A673 (cell line): ENCODE data around the gene CSTPP1. TPM values are rescaled to one million over a fixed set of nuclear protein-coding genes. Genes with fewer than 3 reads are reported as not detected.

Experiments used
- BruUV-seq: library from RNA; stranded (reverse); fragments of 400-500 nt; replicated peaks from 2 replicates; lab custom pipeline; 2021; lab: Mats Ljungman, UMichigan
- CTCF ChIA-PET: fragments of 300-600 bp; sonication (Branson Sonifier 250); formaldehyde crosslinking; loops from one replicate; lab custom pipeline; 2022; ENCODE audit warnings: antibody characterized with exemption; lab: Charles Lee
- POLR2A ChIA-PET: fragments of 300-600 bp; sonication (Branson Sonifier 250); formaldehyde crosslinking; loops from one replicate; lab custom pipeline; 2022; ENCODE audit warnings: antibody characterized with exemption; ENCODE audit not compliant: low non-redundant PET; lab: Charles Lee
- DNase-seq: peaks from one replicate; pipeline ENCODE4 v3.0.0-alpha.2; 2015; ENCODE audit warnings: low spot score
- H3K27ac ChIP-seq: fragments of 200-600 bp; sonication (generic); 2 replicates; pipeline ENCODE4 v1.5.1; 2016; ENCODE audit warnings: mixed run types, low read depth, mild to moderate bottlenecking, mixed read lengths, antibody characterized with exemption, low read length; ENCODE audit not compliant: poor library complexity, severe bottlenecking
- H3K27me3 ChIP-seq: fragments of 200-600 bp; sonication (generic); replicated peaks from 2 replicates; pipeline ENCODE4 v1.6.1; 2017; ENCODE audit warnings: mixed run types, low read depth, mild to moderate bottlenecking, mixed read lengths, antibody characterized with exemption, low read length; ENCODE audit not compliant: insufficient read depth, poor library complexity
- H3K36me3 ChIP-seq: fragments of 200-600 bp; sonication (generic); 2 replicates; pipeline ENCODE4 v1.6.1; 2016; ENCODE audit warnings: mixed run types, mild to moderate bottlenecking, mixed read lengths, antibody characterized with exemption, low read length; ENCODE audit not compliant: insufficient read depth, poor library complexity, severe bottlenecking
- H3K4me1 ChIP-seq: fragments of 200-600 bp; sonication (generic); 2 replicates; pipeline ENCODE4 v1.6.1; 2017; ENCODE audit warnings: mixed run types, mild to moderate bottlenecking, mixed read lengths, antibody characterized with exemption, low read length; ENCODE audit not compliant: insufficient read depth, poor library complexity, severe bottlenecking
- H3K4me3 ChIP-seq: fragments of 200-600 bp; sonication (generic); 2 replicates; pipeline ENCODE4 v1.5.1; 2016; ENCODE audit warnings: low read depth, mixed run types, mild to moderate bottlenecking, mixed read lengths, low read length; ENCODE audit not compliant: poor library complexity, severe bottlenecking
- H3K9me3 ChIP-seq: fragments of 200-600 bp; sonication (generic); 2 replicates; pipeline ENCODE4 v1.6.1; 2016; ENCODE audit warnings: mixed run types, low read depth, mild to moderate bottlenecking, mixed read lengths, antibody characterized with exemption, low read length; ENCODE audit not compliant: poor library complexity, severe bottlenecking
- EZH2 ChIP-seq: fragments of 200-600 bp; sonication (generic); IDR thresholded peaks from 2 replicates; pipeline ENCODE4 v1.6.1; 2017; ENCODE audit warnings: borderline replicate concordance, low read depth, mild to moderate bottlenecking, mixed read lengths, antibody characterized with exemption, low read length; ENCODE audit not compliant: poor library complexity, severe bottlenecking
- intact Hi-C: fragments of 100-400 bp; cut with micrococcal nuclease; formaldehyde crosslinking; loops from one replicate; pipeline ENCODE4 v1.10.0; 2022; ENCODE audit not compliant: unreplicated experiment
- total RNA-seq: library from RNA; stranded (reverse); gene quantifications from 2 replicates; pipeline ENCODE4 v1.2.3, GENCODE V29; 2021
- TF ChIP-seq, protein P1 (sequence below): fragments of 300-800, 200-600 bp; sonication (generic); conservative IDR thresholded peaks from 2 replicates; pipeline ENCODE4 v1.5.1; 2017; ENCODE audit warnings: low read depth, mild to moderate bottlenecking, antibody characterized with exemption, low read length, moderate library complexity, mixed read lengths

The CSTPP1 gene
- total RNA-seq, 1 experiment from 2014 or later, result 79.3 TPM

DNA sequence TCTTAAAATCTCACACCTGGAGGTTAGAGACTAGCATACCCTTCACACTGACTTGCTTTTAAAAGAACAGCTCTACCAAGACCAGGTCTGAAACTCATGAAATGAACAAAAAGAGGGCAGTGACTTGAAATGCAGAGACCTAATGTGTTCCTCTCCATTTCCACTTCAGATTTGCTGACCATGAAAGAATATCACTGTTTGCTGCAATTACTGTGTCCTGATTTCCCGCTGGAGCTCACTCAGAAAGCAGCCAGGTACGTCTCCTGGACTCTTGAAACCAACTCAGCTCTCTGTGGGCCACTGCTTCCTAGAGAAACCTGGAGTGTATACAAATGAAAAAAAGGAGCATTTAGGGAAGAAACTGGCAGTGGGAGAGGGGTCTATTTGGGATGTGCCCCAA is 200.9 kb downstream of the CSTPP1 start:
- CTCF ChIA-PET, result no interaction called here
- DNase-seq, result no peak
- no peak for TF ChIP-seq EZH2
- TF ChIP-seq, protein P1, sequence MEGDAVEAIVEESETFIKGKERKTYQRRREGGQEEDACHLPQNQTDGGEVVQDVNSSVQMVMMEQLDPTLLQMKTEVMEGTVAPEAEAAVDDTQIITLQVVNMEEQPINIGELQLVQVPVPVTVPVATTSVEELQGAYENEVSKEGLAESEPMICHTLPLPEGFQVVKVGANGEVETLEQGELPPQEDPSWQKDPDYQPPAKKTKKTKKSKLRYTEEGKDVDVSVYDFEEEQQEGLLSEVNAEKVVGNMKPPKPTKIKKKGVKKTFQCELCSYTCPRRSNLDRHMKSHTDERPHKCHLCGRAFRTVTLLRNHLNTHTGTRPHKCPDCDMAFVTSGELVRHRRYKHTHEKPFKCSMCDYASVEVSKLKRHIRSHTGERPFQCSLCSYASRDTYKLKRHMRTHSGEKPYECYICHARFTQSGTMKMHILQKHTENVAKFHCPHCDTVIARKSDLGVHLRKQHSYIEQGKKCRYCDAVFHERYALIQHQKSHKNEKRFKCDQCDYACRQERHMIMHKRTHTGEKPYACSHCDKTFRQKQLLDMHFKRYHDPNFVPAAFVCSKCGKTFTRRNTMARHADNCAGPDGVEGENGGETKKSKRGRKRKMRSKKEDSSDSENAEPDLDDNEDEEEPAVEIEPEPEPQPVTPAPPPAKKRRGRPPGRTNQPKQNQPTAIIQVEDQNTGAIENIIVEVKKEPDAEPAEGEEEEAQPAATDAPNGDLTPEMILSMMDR, result no peak
- H3K9me3 ChIP-seq, result no peaks in the 10 kb centered on the region
- H3K27me3 ChIP-seq, result no peaks in the 10 kb centered on the region
- no peak overlapping the region for H3K4me3 ChIP-seq
- peaks cover 8% of the 10 kb centered on the region for H3K36me3 ChIP-seq
- no peaks in the 10 kb centered on the region for H3K4me1 ChIP-seq
- intact Hi-C loops, result no loop called here
- POLR2A ChIA-PET, result no interaction called here
- no peak overlapping the region for H3K27ac ChIP-seq
- BruUV-seq, result no TSS peak

DNA sequence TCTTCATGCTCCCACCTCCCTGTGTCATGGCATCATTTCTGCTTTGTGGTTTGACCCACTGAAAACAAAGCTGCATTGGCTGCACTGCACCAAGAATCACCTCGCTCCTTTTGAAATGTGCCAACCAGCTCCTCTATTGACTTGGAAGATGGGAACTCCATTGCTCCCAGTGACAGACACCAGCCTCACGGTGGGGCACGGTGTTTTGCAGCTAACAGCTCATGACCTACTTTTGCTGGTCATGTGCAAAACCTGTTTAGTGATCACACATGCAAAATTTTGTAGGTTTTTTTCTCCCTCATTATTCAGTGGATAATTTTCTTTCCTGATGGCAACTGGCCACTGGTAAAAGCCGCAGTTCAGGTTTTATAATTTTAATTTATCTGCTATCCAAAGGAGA is 203.3 kb downstream of the CSTPP1 start:
- no TSS peak for BruUV-seq
- H3K27me3 ChIP-seq, result no peaks in the 10 kb centered on the region
- ChIA-PET CTCF (no interaction called here), POLR2A (no interaction called here)
- no peaks in the 10 kb centered on the region for H3K9me3 ChIP-seq
- no peak overlapping the region for H3K4me3 ChIP-seq
- intact Hi-C loops, result no loop called here
- no peak for DNase-seq
- peaks cover 8% of the 10 kb centered on the region for H3K36me3 ChIP-seq
- H3K27ac ChIP-seq, result no peak overlapping the region
- no peak for TF ChIP-seq EZH2
- TF ChIP-seq, protein P1, result no peak
- H3K4me1 ChIP-seq, result no peaks in the 10 kb centered on the region

DNA sequence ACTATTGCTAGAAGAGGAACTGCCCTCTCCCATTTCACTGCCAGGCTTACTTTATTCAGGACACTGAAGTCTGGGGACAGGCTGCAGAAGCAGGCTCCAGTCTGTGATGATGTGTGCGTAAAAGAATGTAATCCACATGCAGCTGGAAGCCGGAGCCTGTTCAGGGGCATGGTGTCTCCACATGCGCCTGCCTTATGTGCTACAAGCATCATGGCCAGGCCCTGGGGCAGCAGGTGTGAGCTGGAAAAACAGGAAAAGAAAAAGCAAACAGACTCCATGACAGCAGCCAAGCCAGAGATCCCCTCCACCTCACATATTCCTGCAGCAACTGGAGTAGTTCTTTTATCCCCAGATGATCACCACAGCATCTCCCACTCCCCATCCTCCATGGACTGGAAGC is 206.8 kb downstream of the CSTPP1 start:
- BruUV-seq, result no TSS peak
- intact Hi-C loops, result no loop called here
- H3K27ac ChIP-seq, result no peak overlapping the region
- no peak overlapping the region for H3K4me3 ChIP-seq
- DNase-seq, result no peak
- ChIA-PET CTCF (no interaction called here), POLR2A (no interaction called here)
- H3K4me1 ChIP-seq, result no peaks in the 10 kb centered on the region
- no peaks in the 10 kb centered on the region for H3K9me3 ChIP-seq
- no peak for TF ChIP-seq EZH2
- TF ChIP-seq, protein P1, result no peak
- no peaks in the 10 kb centered on the region for H3K36me3 ChIP-seq
- H3K27me3 ChIP-seq, result no peaks in the 10 kb centered on the region
